GM21619 (cell line): Measurements from ENCODE around the gene ATP6V0E2.
"Not testable (repeated sequence)": the region's sequence is repeated elsewhere in the genome, so short reads cannot be mapped to it uniquely, and the experiment has no call there.

Experiments
- ATAC-seq: cut with Tn5 transposase; IDR thresholded peaks from one replicate; pipeline ENCODE4 v1.9.1; 2021; ENCODE audit not compliant: unreplicated experiment

Gene ATP6V0E2

GRCh38 chr7:149873074-149873969 is at the start of gene ATP6V0E2:
Gene ATP6V0E2 (plus strand): TSS chr7:149873969. CDS start chr7:149874066, 97 bp downstream.
- peak; percentile 88 for ATAC-seq

GRCh38 chr7:149824301-149824741 is 49.4 kb upstream of the ATP6V0E2 start:
- no peak for ATAC-seq

- no peak for ATAC-seq
These were observed 48.8 kb upstream of the ATP6V0E2 start for GRCh38 chr7:149824748-149825566.

- ATAC-seq, result no peak
These were observed 48.0 kb upstream of the ATP6V0E2 start for GRCh38 chr7:149825567-149826343.

- no peak for ATAC-seq
These were observed 47.3 kb upstream of the ATP6V0E2 start for GRCh38 chr7:149826344-149827088.

GRCh38 chr7:149827089-149827981 is 46.4 kb upstream of the ATP6V0E2 start:
- ATAC-seq, result no peak

- no peak for ATAC-seq
These were observed 45.1 kb upstream of the ATP6V0E2 start for GRCh38 chr7:149828357-149829309.

GRCh38 chr7:149830527-149830926 is 43.2 kb upstream of the ATP6V0E2 start:
- ATAC-seq, result not testable (repeated sequence)

- ATAC-seq, result no peak
These were observed 42.6 kb upstream of the ATP6V0E2 start for GRCh38 chr7:149830997-149831740.

GRCh38 chr7:149831741-149832219 is 42.0 kb upstream of the ATP6V0E2 start:
- ATAC-seq, result no peak

GRCh38 chr7:149832332-149833041 is 41.3 kb upstream of the ATP6V0E2 start:
- no peak for ATAC-seq

GRCh38 chr7:149833495-149834130 is 40.2 kb upstream of the ATP6V0E2 start:
- no peak for ATAC-seq

- no peak for ATAC-seq
These were observed 39.2 kb upstream of the ATP6V0E2 start for GRCh38 chr7:149834601-149835000.

- ATAC-seq, result no peak
These were observed 37.3 kb upstream of the ATP6V0E2 start for GRCh38 chr7:149836434-149836833.

GRCh38 chr7:149837564-149838223 is 36.1 kb upstream of the ATP6V0E2 start:
- ATAC-seq, result no peak
